Mucosa of gallbladder (tissue), 1 donor: ENCODE measurements around the gene SLC6A19. TPM values are rescaled to one million over a fixed set of nuclear protein-coding genes. Genes with fewer than 3 reads are reported as not detected.
"Not testable (repeated sequence)": the region's sequence is repeated elsewhere in the genome, so short reads cannot be mapped to it uniquely, and the experiment has no call there.

Experiments used
- DNase-seq: peaks from one replicate; pipeline ENCODE4 v3.0.0-alpha.2; 2020; ENCODE audit warnings: low spot score
- total RNA-seq: library from RNA; stranded (reverse); gene quantifications from one replicate; pipeline ENCODE4 v1.2.1, GENCODE V29; 2021
- donor health status: DM: no; HTN: no; CAD: no.

The SLC6A19 gene
- total RNA-seq = 179 TPM

DNA sequence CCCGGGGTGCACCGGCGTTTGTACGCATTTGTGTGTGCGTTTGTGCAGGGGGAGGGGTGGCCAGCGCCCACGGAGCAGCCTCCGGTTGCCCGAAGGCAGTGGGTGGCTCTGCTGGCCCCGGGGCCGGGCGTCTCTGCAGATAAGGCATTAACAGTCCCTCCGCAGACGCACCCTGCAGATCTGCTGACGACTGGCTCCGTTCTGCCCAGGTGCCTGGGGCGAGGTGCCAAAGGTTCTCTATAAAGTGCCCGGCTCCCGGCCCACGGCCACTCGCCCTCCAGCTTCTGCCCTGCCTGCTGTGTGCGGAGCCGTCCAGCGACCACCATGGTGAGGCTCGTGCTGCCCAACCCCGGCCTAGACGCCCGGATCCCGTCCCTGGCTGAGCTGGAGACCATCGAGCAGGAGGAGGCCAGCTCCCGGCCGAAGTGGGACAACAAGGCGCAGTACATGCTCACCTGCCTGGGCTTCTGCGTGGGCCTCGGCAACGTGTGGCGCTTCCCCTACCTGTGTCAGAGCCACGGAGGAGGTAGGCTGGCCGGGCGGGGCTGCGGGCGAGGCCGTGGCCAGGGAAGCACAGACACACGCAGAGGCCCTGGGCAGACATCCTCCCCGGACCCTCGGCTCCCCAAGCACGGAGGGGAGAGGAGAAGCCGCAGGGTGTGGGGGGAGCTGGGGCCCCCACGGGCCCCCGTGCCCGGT, at the start of gene SLC6A19:
Gene SLC6A19 (plus strand): TSS at position 269 of the 699 bp plus-strand sequence. CDS start 56 bp downstream, at position 325.
- DNase-seq = peak; percentile 49

DNA sequence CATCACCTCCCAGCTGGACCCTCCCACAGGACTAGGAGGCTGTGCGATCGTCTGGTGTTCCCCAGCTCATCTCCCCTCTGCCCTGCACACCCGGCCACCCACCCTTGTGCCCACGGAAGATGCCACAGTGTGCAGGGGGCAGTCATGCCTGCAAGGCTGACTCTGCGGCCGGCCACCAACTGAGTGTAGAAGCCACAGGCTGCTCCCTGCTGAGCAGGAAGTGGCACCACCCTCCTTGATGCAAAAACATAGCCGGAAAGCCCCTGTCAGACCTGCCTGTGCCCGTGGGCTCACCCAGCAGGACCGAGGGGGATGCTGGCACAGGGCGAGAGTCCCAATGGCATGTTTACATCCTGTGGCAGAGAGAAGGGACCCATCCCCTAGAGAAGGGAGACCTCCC, 49.2 kb upstream of the SLC6A19 start:
- DNase-seq = no peak

DNA sequence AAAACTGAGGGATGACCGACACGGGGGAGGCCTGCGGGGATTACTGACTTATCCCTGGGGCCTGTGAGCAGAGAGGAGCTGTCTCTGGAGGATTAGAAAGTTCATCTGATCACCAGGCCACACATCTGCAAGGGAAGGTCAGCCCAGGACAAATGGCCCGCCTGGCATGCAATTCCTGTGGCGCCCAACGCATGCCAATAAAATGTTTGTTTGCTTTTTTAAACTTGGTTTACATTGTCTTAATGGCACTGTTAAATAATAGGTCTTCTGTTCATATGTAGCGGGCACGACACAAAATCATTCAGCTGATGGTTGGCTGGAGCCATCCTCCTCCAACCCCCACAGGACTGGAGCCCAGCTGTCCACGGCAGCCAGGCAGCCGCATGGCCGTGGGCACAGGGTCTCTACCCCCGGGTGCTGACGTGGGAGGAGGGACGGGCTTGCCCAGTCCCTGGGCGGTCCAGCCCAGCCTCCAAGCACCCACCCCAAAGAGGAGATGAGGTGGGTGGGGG, 48.6 kb upstream of the SLC6A19 start:
- DNase-seq = no peak

DNA sequence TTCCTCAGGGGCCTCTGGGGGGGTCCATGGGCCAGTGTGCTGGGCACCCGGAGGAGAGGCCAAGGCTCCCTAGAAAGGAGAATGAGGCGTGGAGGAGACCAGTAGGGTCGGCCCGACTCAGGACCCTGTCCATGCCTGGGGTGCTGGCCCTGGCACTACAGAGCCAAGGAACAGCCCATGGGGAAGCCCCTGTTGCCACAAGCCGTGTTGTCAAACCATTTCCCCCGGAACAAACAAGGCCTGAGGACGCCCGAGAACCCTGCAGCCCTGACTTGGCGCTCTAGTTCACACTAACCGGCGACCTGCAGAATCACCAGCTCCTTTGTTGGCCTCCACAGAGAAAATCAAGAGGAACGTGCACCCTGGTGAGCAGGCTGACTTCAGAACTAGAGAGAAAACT, 48.0 kb upstream of the SLC6A19 start:
- DNase-seq = no peak

DNA sequence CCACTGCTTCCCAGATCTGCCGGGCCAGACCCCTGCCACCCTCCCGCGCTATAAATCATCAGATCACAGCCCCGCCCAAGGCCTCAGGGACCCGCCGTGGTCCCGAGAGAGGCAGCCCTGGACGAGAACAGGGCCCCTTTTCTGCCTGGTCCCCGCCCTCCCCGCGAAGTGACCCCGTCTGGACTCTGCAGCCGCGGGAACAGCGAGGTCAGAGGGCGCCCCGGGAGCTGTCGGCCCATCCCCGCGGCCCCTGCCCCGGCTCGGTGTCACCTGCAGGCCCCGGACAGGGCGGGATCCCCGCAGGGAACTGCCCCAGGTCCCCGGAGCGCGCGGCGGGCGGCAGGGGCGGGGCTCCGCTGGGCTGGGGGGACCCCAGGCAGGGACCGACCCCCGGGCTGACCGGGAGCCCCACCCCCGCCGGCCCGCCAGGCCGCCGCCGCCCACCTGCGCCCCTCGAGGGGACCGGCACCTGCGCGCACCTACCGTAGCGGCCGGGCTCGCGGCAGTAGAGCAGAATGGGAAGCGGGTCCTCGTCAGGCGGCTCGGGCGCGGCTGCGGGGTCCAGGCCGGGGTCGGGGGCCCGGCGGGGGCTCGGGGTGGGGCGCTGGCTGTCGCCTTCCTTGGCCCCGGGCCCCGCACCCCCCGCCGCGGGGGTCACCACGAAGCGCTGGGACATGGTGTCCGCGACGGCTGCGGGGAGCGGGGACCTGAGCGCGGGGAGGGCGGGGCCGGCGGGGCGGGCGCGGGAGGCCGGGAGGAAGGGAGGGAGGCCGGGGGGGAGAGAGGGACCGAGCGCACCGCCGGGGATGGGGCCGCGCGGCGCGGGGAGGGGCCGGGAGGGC, 46.0 kb upstream of the SLC6A19 start:
- DNase-seq = no peak

DNA sequence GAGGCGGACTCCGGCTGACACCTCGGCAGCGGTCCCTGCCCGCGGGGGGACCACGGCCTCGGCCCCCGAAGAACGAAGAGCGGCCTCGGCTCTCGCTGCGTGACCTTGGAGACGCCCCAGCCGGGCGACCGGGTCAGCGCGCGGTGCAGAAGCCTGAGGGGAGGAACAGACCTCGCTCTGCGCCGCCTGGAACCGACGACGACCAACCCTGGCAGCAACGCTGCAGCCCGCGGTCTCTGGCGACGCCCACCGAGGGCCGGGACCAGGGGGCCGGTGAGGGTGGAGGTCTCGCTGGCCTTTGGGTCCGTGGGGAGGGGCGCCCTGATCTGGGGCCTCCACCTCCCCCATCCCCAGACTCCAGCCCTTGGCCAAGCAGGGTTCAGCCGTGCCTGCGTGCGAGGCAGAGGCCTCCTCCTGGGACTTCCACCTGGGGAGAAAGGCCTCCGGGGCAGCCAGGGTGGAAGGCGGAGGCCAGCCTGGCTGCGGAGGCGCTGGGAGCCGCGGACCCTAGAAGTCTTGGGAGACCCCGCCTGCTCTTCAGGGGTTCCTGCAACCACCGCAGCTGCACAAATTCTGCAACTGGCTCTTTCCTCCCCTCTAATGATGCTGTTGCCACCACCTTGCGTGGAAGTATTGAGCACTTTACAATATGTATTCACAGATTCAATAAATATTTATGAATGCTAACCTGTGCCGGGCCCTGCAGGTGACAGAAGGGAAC, 45.2 kb upstream of the SLC6A19 start:
- no peak for DNase-seq

DNA sequence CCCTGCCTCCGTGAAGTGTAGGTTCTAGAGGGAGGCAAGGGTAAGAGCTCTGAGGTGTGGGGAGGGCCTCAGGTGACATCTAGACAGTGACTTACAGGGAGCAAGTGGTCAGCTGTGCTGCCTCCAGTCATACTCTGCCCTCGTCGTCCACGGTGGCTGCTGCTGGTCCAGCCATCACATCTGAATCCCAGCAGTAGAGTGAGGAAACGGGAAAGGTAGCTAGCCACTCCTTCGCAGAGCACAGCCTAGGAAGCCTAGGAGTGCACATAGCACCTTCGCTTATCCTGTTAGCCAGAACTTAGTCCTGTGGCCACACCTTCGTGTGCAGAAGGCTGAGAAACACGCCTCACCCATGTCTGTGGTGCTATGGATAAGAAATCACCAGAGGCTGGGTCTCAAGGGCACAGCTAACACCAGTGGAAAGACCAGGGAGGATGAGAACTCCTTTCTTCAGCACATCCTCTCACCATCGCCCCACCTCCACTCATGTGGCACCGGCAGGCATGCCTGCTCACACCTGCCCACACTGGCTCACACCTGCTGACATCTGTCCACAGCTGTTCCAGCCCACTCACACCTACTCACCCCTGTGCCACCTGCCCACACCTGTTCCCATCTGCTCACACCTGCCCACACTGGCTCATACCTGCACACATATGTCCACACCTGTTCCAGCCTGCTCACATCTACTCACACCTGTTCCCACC, 44.5 kb upstream of the SLC6A19 start:
- no peak for DNase-seq

DNA sequence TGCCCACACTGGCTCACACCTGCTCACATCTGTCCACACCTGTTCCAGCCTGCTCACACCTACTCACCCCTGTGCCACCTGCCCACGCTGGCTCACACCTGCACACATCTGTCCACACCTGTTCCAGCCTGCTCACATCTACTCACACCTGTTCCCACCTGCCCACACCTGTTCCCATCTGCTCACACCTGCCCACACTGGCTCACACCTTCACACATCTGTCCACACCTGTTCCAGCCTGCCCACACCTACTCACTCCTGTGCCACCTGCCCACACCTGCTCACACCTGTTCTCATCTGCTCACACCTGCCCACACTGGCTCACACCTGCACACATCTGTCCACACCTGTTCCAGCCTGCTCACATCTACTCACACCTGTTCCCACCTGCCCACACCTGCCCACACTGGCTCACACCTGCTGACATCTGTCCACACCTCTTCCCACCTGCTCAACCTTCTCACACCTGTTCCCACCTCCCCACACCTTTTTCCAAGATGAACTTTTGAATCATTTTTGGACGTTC, 43.9 kb upstream of the SLC6A19 start:
- DNase-seq = not testable (repeated sequence)

DNA sequence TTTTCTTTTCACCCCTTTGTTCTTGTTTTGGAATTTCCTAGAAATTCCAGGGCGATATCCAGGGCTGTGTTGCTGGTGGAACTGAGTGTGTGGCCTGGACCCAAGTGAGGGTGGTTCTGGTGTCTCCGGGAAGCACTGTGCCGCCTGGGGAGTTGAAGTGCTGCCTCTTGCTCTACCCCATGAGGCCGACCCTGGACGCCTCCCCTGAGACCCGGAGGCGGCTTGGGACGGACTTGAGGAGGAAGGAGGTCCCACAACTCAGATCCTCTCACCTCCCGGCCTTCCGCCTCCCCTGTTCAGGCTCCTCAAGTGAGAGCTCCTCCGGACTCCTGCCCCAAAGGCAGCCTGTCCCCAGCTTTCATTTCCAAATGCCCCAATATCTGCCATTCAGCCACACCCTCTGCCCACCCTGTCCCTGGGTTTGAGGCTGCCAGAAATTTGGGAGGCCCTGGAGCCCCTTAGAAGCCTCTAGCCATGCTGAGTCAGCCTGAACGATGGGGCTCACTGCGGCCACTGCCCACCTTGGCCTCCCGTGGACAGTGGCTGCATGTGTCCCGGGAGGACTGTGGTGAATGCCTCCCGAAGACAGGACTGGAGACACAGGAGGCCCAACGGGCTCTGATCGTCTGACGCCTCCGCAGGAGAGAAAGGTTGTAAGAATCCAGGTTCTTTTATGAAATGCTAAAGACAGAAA, 42.6 kb upstream of the SLC6A19 start:
- no peak for DNase-seq

DNA sequence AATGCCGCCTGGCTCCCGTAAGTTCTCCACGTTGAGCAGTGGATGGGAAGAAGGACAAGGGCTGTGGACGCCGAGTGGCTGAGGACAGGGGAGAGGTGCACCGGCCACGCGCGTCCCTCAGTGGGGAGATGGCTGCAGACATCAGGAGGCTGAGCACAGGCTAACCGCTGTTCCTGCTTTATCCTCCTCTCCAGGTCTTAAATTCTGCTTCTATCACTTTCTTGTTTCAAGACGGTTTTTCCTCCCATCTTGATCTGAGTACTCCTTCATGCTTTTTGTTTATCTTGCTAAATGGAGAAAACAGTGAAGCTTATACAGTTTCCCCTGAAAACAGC, 42.1 kb upstream of the SLC6A19 start:
- DNase-seq = no peak

DNA sequence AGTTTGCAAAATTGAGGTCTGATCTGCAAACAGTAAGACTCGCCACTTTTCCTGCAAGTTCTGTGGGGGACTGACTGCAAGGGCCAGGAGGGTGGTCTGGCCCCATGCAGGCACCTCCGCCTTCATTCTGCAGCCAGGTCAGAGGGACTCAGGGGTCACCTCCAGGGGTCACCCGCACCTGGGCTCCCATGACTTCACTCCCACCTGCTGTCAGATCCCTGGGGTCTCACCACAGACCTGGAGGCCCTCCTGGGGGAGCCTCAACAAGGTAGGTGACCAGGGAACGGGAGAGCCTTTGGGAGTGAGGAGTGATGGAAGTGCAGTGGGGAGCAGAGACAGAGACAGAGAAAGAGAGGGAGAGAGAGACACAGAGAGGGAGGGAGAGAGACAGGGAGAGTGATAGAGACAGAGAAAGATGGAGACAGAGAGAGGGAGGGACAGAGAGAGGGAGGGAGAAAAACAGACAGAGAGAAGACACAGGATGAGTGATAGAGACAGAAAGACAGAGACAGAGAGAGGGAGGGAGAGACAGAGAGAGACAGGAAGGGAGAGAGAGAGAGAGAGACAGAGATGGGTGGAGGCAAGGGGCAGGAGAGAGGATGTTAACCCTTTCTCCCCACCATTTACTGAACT, 41.5 kb upstream of the SLC6A19 start:
- no peak for DNase-seq

DNA sequence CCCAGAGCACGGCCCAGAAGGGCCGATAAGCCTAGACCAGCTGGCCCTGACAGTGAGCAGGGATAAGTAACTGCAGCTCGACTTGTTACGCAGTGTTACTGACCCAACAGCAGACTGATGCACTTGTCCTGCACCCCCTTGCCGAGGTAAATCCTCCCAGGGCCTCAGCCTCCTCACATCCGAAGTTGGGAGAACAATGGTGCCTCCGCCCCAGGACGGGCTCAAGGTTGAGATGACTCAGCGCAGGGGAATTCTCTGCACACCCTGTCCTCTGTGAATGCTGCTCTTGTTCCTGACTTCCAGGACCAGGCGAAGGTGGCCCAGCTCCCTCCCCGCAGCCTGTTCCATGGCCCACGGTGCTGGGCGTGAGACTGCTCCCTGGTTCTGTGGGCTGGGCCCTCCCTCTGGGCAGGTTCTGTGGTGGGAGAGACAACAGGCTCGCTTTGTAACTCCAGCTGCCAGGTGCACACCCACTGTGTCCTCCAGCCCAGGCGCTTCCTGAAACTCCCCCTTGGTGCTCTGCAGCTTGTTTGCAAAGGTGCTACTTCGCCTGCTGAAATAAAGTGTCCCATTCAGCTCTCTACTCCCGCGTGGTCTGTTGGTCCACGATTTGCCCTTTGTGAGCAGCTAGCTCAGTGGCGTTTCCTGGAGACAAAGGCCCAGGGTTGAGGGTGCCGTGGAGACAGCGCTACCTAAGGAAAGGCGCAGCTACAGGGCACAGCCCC, 40.1 kb upstream of the SLC6A19 start:
- peak; percentile 85 for DNase-seq

DNA sequence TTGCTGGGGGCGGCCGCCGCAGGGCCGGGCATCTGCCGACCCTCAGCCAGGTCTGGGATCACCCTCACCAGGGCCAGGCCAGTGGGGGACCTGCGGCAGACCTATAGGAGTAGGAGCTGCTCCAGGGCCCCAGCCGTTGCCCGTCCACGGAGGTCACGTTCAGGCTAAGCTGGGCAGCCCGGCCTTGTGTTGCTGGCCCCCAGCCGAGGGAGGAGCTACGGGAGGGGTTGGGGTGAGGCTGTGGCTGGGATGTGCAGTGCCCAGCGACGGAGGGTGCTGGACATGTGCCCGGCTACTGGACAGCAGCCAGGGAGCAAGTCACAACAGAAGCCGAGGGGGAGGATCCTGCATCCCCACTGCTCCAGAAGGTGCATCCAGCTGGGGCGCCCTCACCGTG, 39.6 kb upstream of the SLC6A19 start:
- DNase-seq = peak; percentile 91

DNA sequence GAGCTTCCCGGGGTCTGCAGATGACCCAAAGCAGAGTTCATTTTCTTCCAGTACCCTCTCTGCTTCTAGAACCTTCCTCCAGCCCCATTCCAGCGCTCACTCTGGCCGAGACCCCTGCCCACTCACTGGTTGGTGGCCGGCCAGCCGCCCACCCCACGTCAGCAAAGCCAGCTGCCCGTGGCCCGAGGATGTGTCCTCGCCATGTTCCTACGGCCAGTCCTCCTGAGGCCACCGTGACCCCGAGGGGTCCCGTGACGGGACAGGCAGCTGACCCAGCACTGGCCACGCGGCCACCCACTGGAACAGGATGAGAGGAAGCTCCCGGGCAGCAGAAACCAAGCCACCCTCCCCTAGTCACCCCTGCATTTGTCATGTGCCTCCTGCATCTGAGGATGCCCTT, 39.1 kb upstream of the SLC6A19 start:
- DNase-seq = no peak

DNA sequence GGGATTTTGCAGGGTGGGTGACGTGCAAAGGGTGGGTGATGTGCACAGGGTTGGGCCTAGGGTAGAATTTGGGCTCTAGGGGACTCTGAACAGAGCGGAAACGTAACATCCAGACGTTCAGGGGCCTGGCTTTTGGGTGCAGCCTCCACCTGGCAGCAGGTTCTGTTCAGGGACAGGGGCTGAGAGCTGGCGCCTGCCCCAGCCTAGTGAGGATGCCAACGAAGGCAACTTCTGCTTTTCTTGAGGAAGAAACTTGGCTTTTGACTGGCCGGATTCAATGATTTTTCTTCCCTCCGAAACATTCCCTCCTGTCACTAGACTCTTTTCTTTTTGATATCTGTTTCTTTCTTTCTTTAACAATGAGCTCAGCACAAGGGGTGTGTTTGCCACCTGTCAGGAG, 38.6 kb upstream of the SLC6A19 start:
- no peak for DNase-seq

DNA sequence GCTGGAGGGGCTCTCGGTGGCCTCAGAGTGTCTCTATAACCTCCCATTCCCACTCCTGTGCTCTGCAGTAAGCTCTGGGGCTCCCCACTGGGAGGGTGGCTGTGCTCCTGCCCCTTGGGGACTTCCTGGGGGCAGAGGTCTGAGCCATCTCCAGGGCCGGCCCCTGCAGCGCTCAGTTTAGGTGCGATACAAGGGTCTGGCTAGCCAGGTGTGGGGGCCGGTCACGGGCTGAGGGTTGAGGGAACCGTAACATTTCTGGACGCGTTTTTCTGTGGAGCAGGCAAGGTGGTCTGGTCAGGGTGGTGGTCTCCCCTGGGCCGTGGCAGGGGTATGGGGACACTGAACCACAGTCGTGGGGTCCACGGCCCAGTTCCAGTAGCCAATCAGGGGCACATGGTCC, 38.0 kb upstream of the SLC6A19 start:
- DNase-seq = no peak

DNA sequence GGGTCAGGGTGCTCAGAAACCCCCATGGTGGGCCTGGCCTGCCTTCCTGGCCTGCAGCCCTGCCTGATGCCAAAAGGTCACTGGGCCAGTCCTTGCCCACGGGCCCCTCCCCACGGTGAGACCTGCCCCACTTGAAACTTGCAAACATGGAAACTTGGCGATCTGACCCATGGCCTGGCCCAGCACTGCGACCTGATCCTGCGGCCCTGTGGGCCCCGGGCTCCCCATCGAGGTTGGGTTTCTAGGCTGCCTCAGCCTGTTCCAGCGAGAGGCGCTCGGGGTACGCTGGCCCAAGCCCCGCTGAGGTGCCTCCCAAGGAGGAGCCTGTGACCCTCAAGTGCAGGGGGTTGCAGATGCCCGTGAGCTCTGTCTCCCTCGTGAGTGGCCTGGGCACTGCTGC, 37.5 kb upstream of the SLC6A19 start:
- DNase-seq = no peak

DNA sequence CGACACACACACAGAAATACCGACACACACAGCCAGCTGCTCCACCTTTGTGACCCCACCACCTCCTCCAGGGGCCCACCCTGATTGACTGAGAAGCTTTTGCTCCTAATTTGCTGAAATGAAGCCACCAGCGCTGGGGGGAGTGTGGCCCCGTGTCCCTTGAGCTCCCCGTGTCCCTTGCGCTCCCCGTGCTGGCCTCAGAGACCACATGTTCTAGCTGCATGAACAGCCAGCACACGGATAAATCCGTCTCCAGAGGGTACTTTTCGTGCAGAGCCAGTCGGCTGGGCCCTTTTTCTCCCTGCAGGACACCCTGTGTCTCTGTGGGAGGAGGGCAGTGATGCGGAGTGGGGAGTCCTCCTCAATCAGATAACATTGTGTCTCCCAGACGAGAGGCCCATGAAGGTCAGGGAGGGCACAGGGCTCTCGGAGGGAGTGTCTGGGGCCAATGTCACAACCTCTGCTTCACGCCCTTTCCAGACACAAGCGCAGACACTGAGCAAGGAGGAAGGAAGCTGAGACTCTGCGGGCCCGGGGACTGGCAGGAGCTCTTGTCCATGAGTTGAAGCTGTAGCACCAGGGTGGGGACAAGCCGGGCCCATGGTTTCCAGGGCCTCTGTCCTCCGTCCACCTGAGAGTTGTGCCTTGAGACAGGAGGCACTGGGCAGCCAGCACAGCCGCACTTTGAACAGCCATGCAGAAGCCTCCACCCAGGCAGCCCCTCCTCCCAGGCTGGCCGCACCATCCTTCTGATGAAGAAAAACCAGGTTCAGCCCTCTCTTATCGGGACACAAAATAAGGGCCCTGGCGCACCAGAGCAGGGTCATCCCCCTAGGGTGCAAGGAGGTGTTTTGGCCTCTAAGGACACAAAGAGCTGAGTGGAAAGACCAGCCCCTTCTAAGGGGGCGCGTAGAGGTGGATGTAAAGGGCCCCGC, 36.4 kb upstream of the SLC6A19 start:
- no peak for DNase-seq

DNA sequence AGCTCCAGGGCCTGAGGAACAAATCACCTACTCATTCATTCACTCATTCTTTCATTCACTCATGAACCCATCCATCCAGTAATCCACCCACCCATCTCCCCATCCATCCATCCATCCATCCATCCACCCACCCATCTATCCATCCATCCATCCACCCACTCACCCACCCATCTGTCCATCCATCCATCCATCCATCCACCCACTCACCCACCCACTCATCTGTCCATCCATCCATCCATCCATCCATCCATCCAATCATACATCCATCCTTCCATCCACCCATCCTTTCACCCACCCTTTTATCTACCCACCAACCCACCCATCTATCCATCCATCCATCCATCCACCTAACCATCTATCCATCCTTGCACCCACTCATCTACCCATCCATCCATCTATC, 35.5 kb upstream of the SLC6A19 start:
- DNase-seq = no peak
